GM23338 (cell line): Measurements from ENCODE around the gene SGMS2. TPM values are rescaled to one million over a fixed set of nuclear protein-coding genes. Genes with fewer than 3 reads are reported as not detected.

Source experiments
- ATAC-seq: fragments of 200-7000 bp; cut with Tn5 transposase; 3 replicates; pipeline ENCODE4 v1.9.1; 2020
- DNase-seq: peaks from one replicate; pipeline ENCODE4 v3.0.0-alpha.2; 2015; ENCODE audit warnings: low spot score
- H2AFZ ChIP-seq: fragments of 200-600 bp; sonication (generic); 2 replicates; pipeline ENCODE4 v1.8.0; 2016; ENCODE audit warnings: antibody characterized with exemption, mild to moderate bottlenecking, moderate library complexity
- H3F3A ChIP-seq: fragments of 200-600 bp; sonication (generic); replicated peaks from 2 replicates; pipeline ENCODE4 v1.8.0; 2017; ENCODE audit warnings: antibody characterized with exemption, mixed run types, low read depth
- H3K27ac ChIP-seq: fragments of 200-600 bp; sonication (generic); 2 replicates; pipeline ENCODE4 v1.6.1; 2016; ENCODE audit warnings: low read depth
- H3K27me3 ChIP-seq: fragments of 200-600 bp; sonication (generic); 2 replicates; pipeline ENCODE4 v1.8.0; 2016; ENCODE audit warnings: mild to moderate bottlenecking, mixed run types, moderate library complexity; ENCODE audit not compliant: insufficient read depth
- H3K36me3 ChIP-seq: fragments of 200-600 bp; sonication (generic); 2 replicates; pipeline ENCODE4 v1.8.0; 2016; ENCODE audit warnings: mild to moderate bottlenecking; ENCODE audit not compliant: insufficient read depth
- H3K4me1 ChIP-seq: fragments of 200-600 bp; sonication (generic); 2 replicates; pipeline ENCODE4 v1.8.0; 2016; ENCODE audit warnings: mild to moderate bottlenecking, moderate library complexity; ENCODE audit not compliant: insufficient read depth
- H3K4me2 ChIP-seq: fragments of 200-600 bp; sonication (generic); 2 replicates; pipeline ENCODE4 v1.7.1; 2017; ENCODE audit warnings: mixed run types
- H3K4me3 ChIP-seq: fragments of 200-600 bp; sonication (generic); 2 replicates; pipeline ENCODE4 v1.6.1; 2016; ENCODE audit warnings: mixed run types
- H3K79me2 ChIP-seq: fragments of 200-600 bp; sonication (generic); replicated peaks from 2 replicates; pipeline ENCODE4 v1.8.0; 2017; ENCODE audit warnings: mild to moderate bottlenecking; ENCODE audit not compliant: insufficient read depth
- H3K9me2 ChIP-seq: fragments of 200-600 bp; sonication (generic); 2 replicates; pipeline ENCODE4 v1.8.0; 2017; ENCODE audit not compliant: insufficient read depth
- H4K20me1 ChIP-seq: fragments of 200-600 bp; sonication (generic); replicated peaks from 2 replicates; pipeline ENCODE4 v1.8.0; 2017; ENCODE audit warnings: mild to moderate bottlenecking; ENCODE audit not compliant: insufficient read depth
- H3K27ac Mint-ChIP-seq: 2 replicates; pipeline ENCODE4 v1.8.0; 2020; ENCODE audit warnings: inconsistent platforms, mild to moderate bottlenecking, moderate library complexity, mixed read lengths
- H3K27me3 Mint-ChIP-seq: 3 replicates; pipeline ENCODE4 v1.8.0; 2022; ENCODE audit warnings: low read depth, mild to moderate bottlenecking, moderate library complexity, mixed read lengths, inconsistent platforms; ENCODE audit not compliant: insufficient read depth, poor library complexity
- H3K36me3 Mint-ChIP-seq: 3 replicates; pipeline ENCODE4 v1.8.0; 2021; ENCODE audit warnings: low read depth, mild to moderate bottlenecking, inconsistent platforms, moderate library complexity, mixed read lengths
- H3K4me1 Mint-ChIP-seq: 3 replicates; pipeline ENCODE4 v1.8.0; 2020; ENCODE audit warnings: mild to moderate bottlenecking, inconsistent platforms, mixed read lengths
- H3K4me3 Mint-ChIP-seq: 3 replicates; pipeline ENCODE4 v1.8.0; 2021; ENCODE audit warnings: moderate library complexity, mild to moderate bottlenecking, inconsistent platforms, mixed read lengths
- H3K9me3 Mint-ChIP-seq: 3 replicates; pipeline ENCODE4 v1.8.0; 2020; ENCODE audit warnings: moderate library complexity, mild to moderate bottlenecking, inconsistent platforms, mixed read lengths
- CREB1 ChIP-seq: fragments of 250-450 bp; sonication (Bioruptor Pico); IDR thresholded peaks from 2 replicates; pipeline ENCODE4 v1.5.0; 2020; ENCODE audit warnings: low read depth, mild to moderate bottlenecking, moderate library complexity
- EZH2 ChIP-seq: fragments of 200-600 bp; sonication (generic); IDR thresholded peaks from one replicate; pipeline ENCODE4 v1.8.0; 2017; ENCODE audit warnings: antibody characterized with exemption, mild to moderate bottlenecking, low read depth; ENCODE audit not compliant: unreplicated experiment
- EZH2phosphoT487 ChIP-seq: fragments of 200-600 bp; sonication (generic); IDR thresholded peaks from one replicate; pipeline ENCODE4 v1.8.1; 2018; ENCODE audit warnings: antibody characterized with exemption; ENCODE audit not compliant: unreplicated experiment
- JUNB ChIP-seq: IDR thresholded peaks from one replicate; pipeline ENCODE4 v1.6.1; 2016; ENCODE audit warnings: antibody characterized with exemption; ENCODE audit not compliant: unreplicated experiment
- POLR2AphosphoS5 ChIP-seq: IDR thresholded peaks from 2 replicates; pipeline ENCODE4 v1.6.1; 2016; ENCODE audit warnings: antibody characterized with exemption, low read depth
- STAT1 ChIP-seq: IDR thresholded peaks from one replicate; pipeline ENCODE4 v1.6.1; 2016; ENCODE audit warnings: antibody characterized with exemption; ENCODE audit not compliant: unreplicated experiment
- ZNF114 ChIP-seq: fragments of 250-450 bp; sonication (Bioruptor Pico); IDR thresholded peaks from 2 replicates; pipeline ENCODE4 v1.5.0; 2020; ENCODE audit warnings: mild to moderate bottlenecking, moderate library complexity
- polyA plus RNA-seq: library from polyadenylated mRNA; unstranded; fragments of >200 nt; fragmentation: Nextera tagmentation; extraction: Ambion mirVana; gene quantifications from 2 replicates; pipeline ENCODE4 v1.2.1, GENCODE V29; 2016
- total RNA-seq: library from RNA; depleted of rRNA; stranded (reverse); fragments of >200 nt; shearing (Covaris generic); gene quantifications from 2 replicates; pipeline ENCODE4 v1.2.3, GENCODE V29; 2014
- TF ChIP-seq, protein P1 (sequence below), 2 experiments: fragments of 200-600 bp in 1 of 2; sonication (generic) in 1 of 2; conservative IDR thresholded peaks; 2 replicates each; pipeline versions ENCODE4 v1.5.1 to v1.6.1; 2016 to 2017; ENCODE audit warnings: antibody characterized with exemption in 2 of 2, low read depth in 2 of 2, mild to moderate bottlenecking in 2 of 2, moderate library complexity in 1 of 2
- TF ChIP-seq, protein P2 (sequence below): IDR thresholded peaks from 2 replicates; pipeline ENCODE4 v1.6.1; 2016; ENCODE audit warnings: antibody characterized with exemption
- TF ChIP-seq, protein P3 (sequence below): fragments of 250-450 bp; sonication (Bioruptor Pico); IDR thresholded peaks from 2 replicates; pipeline ENCODE4 v1.5.0; 2020; ENCODE audit warnings: mild to moderate bottlenecking, moderate library complexity

The SGMS2 gene
- total and polyA plus RNA-seq, 2 experiments from 2014 or later: 0.35 to 1.1 TPM

DNA sequence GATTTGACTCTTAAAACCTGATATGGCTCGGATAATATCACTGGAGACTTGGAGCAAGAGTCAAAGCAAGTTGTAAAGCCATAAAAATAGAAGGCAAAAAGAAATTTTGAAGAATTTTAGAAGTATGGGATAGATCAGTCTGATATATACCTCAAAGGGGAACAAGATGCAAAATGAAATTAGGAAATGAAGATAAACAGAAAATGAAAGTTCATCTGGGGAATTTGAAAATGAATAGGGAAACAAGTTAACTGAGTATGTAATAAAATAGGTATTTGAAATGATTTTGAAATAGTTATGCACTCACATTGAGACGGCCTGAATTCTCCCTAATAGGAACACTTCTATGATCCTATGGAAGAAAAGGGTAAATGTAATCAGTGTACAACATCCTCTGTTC, 112.3 kb downstream of the SGMS2 start:
- Histone ChIP-seq H3K27ac (no peak overlapping the region), H3K9me2 (no peaks in the 10 kb centered on the region), H3K36me3 (no peaks in the 10 kb centered on the region; the same call in 1 of the 2 replicates), H3K79me2 (no peaks in the 10 kb centered on the region; the same call in 1 of the 2 replicates), H3K4me3 (no peak overlapping the region), H2AFZ (no peak overlapping the region), H3K4me2 (no peak overlapping the region), H3K4me1 (no peaks in the 10 kb centered on the region), H3K27me3 (peaks cover 12% of the 10 kb centered on the region), H3F3A (0 out of 2 replicates have a peak, but pooled peaks cover 2% of the 10 kb centered on the region), H4K20me1 (peaks cover 7% of the 10 kb centered on the region; the same call in 1 of the 2 replicates)
- no peak for ATAC-seq
- TF ChIP-seq, protein P1, sequence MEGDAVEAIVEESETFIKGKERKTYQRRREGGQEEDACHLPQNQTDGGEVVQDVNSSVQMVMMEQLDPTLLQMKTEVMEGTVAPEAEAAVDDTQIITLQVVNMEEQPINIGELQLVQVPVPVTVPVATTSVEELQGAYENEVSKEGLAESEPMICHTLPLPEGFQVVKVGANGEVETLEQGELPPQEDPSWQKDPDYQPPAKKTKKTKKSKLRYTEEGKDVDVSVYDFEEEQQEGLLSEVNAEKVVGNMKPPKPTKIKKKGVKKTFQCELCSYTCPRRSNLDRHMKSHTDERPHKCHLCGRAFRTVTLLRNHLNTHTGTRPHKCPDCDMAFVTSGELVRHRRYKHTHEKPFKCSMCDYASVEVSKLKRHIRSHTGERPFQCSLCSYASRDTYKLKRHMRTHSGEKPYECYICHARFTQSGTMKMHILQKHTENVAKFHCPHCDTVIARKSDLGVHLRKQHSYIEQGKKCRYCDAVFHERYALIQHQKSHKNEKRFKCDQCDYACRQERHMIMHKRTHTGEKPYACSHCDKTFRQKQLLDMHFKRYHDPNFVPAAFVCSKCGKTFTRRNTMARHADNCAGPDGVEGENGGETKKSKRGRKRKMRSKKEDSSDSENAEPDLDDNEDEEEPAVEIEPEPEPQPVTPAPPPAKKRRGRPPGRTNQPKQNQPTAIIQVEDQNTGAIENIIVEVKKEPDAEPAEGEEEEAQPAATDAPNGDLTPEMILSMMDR (conservative IDR thresholded peaks at IDR 0.05; ENCODE audit: low read depth in 2 of 2): no peak
- TF ChIP-seq POLR2AphosphoS5 (no peak), STAT1 (no peak), JUNB (no peak)
- TF ChIP-seq, protein P2, sequence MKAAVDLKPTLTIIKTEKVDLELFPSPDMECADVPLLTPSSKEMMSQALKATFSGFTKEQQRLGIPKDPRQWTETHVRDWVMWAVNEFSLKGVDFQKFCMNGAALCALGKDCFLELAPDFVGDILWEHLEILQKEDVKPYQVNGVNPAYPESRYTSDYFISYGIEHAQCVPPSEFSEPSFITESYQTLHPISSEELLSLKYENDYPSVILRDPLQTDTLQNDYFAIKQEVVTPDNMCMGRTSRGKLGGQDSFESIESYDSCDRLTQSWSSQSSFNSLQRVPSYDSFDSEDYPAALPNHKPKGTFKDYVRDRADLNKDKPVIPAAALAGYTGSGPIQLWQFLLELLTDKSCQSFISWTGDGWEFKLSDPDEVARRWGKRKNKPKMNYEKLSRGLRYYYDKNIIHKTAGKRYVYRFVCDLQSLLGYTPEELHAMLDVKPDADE: no peak
- Mint-ChIP-seq H3K36me3 (no peaks in the 10 kb centered on the region; the same call in 2 of the 3 replicates), H3K9me3 (no peaks in the 10 kb centered on the region), H3K4me1 (peaks cover 10% of the 10 kb centered on the region; the same call in 2 of the 3 replicates), H3K27ac (no peak overlapping the region), H3K4me3 (no peak overlapping the region), H3K27me3 (peaks cover 9% of the 10 kb centered on the region)
- DNase-seq: no peak

DNA sequence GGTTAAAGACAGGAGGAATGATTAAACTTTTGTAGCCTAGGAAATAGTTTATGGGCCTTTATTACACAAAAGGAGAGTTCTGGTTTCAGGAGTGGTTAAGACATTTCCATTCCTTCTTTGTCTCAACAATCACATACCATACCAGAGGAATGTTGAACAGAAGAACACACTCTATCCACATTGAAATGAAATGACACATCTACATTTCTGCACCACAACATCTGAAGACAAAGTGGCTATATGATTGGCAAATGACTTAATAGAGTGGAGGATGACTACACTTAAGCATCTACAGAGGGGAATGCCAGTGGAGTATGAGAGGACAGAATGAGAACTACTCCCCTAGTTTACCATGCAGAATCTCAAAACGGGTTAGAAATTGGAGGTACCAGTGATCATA, 114.6 kb downstream of the SGMS2 start:
- Mint-ChIP-seq H3K36me3 (no peaks in the 10 kb centered on the region), H3K27me3 (peaks cover 1% of the 10 kb centered on the region), H3K4me1 (no peaks in the 10 kb centered on the region), H3K4me3 (no peak overlapping the region), H3K27ac (no peak overlapping the region), H3K9me3 (no peaks in the 10 kb centered on the region)
- Histone ChIP-seq H3F3A (no peaks in the 10 kb centered on the region), H3K79me2 (no peaks in the 10 kb centered on the region; the same call in 1 of the 2 replicates), H3K9me2 (no peaks in the 10 kb centered on the region), H2AFZ (no peak overlapping the region), H3K27me3 (no peaks in the 10 kb centered on the region), H3K4me3 (no peak overlapping the region), H3K4me1 (no peaks in the 10 kb centered on the region), H3K36me3 (no peaks in the 10 kb centered on the region; the same call in 1 of the 2 replicates), H3K4me2 (no peak overlapping the region), H4K20me1 (peaks cover 7% of the 10 kb centered on the region; the same call in 1 of the 2 replicates), H3K27ac (no peak overlapping the region)
- ATAC-seq (no peak), DNase-seq (no peak)
- TF ChIP-seq POLR2AphosphoS5 (no peak), CREB1 (no peak), EZH2phosphoT487 (no peak), ZNF114 (no peak), STAT1 (no peak), JUNB (no peak), EZH2 (no peak)
- TF ChIP-seq, protein P3, sequence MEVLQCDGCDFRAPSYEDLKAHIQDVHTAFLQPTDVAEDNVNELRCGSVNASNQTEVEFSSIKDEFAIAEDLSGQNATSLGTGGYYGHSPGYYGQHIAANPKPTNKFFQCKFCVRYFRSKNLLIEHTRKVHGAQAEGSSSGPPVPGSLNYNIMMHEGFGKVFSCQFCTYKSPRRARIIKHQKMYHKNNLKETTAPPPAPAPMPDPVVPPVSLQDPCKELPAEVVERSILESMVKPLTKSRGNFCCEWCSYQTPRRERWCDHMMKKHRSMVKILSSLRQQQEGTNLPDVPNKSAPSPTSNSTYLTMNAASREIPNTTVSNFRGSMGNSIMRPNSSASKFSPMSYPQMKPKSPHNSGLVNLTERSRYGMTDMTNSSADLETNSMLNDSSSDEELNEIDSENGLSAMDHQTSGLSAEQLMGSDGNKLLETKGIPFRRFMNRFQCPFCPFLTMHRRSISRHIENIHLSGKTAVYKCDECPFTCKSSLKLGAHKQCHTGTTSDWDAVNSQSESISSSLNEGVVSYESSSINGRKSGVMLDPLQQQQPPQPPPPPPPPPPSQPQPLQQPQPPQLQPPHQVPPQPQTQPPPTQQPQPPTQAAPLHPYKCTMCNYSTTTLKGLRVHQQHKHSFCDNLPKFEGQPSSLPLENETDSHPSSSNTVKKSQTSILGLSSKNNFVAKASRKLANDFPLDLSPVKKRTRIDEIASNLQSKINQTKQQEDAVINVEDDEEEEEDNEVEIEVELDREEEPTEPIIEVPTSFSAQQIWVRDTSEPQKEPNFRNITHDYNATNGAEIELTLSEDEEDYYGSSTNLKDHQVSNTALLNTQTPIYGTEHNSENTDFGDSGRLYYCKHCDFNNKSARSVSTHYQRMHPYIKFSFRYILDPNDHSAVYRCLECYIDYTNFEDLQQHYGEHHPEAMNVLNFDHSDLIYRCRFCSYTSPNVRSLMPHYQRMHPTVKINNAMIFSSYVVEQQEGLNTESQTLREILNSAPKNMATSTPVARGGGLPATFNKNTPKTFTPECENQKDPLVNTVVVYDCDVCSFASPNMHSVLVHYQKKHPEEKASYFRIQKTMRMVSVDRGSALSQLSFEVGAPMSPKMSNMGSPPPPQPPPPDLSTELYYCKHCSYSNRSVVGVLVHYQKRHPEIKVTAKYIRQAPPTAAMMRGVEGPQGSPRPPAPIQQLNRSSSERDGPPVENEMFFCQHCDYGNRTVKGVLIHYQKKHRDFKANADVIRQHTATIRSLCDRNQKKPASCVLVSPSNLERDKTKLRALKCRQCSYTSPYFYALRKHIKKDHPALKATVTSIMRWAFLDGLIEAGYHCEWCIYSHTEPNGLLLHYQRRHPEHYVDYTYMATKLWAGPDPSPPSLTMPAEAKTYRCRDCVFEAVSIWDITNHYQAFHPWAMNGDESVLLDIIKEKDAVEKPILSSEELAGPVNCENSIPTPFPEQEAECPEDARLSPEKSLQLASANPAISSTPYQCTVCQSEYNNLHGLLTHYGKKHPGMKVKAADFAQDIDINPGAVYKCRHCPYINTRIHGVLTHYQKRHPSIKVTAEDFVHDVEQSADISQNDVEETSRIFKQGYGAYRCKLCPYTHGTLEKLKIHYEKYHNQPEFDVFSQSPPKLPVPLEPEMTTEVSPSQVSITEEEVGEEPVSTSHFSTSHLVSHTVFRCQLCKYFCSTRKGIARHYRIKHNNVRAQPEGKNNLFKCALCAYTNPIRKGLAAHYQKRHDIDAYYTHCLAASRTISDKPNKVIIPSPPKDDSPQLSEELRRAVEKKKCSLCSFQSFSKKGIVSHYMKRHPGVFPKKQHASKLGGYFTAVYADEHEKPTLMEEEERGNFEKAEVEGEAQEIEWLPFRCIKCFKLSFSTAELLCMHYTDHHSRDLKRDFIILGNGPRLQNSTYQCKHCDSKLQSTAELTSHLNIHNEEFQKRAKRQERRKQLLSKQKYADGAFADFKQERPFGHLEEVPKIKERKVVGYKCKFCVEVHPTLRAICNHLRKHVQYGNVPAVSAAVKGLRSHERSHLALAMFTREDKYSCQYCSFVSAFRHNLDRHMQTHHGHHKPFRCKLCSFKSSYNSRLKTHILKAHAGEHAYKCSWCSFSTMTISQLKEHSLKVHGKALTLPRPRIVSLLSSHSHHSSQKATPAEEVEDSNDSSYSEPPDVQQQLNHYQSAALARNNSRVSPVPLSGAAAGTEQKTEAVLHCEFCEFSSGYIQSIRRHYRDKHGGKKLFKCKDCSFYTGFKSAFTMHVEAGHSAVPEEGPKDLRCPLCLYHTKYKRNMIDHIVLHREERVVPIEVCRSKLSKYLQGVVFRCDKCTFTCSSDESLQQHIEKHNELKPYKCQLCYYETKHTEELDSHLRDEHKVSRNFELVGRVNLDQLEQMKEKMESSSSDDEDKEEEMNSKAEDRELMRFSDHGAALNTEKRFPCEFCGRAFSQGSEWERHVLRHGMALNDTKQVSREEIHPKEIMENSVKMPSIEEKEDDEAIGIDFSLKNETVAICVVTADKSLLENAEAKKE (CRISPR knock-in tag): no peak
- TF ChIP-seq, protein P2: no peak
